BJ (cell line): ENCODE data around the gene KIF1B. TPM values are rescaled to one million over a fixed set of nuclear protein-coding genes. Genes with fewer than 3 reads are reported as not detected.

Source experiments
- CTCF ChIA-PET: fragments of 350-600 bp; formaldehyde crosslinking; extraction: SDS; loops from one replicate; lab custom pipeline; 2021; ENCODE audit warnings: antibody characterized with exemption, inconsistent platforms; lab: Yijun Ruan, JAX
- POLR2A ChIA-PET: fragments of 300-600 bp; sonication (Branson Sonifier 250); formaldehyde crosslinking; extraction: SDS; loops from one replicate; lab custom pipeline; 2021; ENCODE audit warnings: antibody characterized with exemption; lab: Charles Lee
- DNase-seq: peaks from one replicate; pipeline ENCODE4 v3.0.0-alpha.2; 2011; ENCODE audit warnings: low read depth
- H3K27me3 ChIP-seq: 2 replicates; pipeline ENCODE4 v1.6.0; 2011; ENCODE audit warnings: low read length; ENCODE audit not compliant: control insufficient read depth, insufficient read depth
- H3K36me3 ChIP-seq: 2 replicates; pipeline ENCODE4 v1.5.1; 2011; ENCODE audit warnings: low read length; ENCODE audit not compliant: control insufficient read depth, insufficient read depth
- H3K4me3 ChIP-seq: 2 replicates; pipeline ENCODE4 v1.5.1; 2011; ENCODE audit warnings: low read depth, mild to moderate bottlenecking, control low read depth, low read length
- polyA plus RNA-seq: library from polyadenylated mRNA; depleted of rRNA; stranded (reverse); fragments of >200 nt; gene quantifications from 2 replicates; pipeline ENCODE4 v1.2.3, GENCODE V29; 2011
- TF ChIP-seq, protein P1 (sequence below): IDR thresholded peaks from 2 replicates; pipeline ENCODE4 v1.5.1; 2011; ENCODE audit warnings: low read depth, mild to moderate bottlenecking, control low read depth, inconsistent platforms, low read length, moderate library complexity; ENCODE audit not compliant: insufficient read depth

The KIF1B gene
- polyA plus RNA-seq, 1 experiment = 11.8 TPM

DNA sequence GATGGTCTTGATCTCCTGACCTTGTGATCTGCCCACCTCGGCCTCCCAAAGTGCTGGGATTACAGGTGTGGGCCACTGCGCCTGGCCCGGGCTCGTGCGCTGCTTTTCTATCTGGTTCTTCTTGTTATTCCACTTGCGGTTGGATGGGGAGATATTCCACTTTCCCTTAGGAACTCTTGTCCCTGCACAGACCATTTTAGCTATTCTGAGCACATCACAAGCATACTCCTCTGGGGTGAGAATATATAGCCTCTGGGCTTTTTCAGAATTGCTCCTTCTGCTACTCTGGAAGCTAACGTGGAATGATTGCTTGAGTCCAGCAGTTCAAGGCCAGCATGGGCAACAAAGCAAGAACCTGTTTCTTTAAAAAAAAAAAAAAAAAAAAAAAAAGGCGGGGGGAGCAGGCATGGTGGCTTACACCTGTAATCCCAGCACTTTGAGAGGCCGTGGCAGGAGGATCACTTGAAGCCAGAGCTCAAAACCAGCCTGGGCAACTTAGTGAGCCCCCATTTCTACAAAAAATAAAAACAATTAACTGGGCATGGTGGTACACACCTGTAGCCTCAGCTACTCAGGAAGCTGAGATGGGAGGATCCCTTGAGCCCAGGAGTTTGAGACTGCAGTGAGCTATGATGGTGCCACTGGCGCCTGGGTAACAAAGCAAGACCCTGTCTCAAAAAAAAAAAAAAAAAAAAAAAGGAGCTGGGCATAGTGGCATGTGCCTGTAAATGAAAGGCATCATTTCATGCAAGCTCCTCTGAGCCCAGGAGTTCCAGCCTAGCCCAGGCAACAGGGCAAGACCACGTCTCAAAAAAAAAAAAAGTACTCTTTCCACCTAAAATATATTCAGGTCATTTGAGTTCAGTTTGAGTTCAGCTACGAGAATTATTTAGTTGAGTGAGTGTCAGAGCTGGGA is 176.6 kb downstream of the KIF1B start:
- Histone ChIP-seq H3K36me3 (peaks cover 2% of the 10 kb centered on the region; the same call in 1 of the 2 replicates), H3K4me3 (no peak overlapping the region), H3K27me3 (no peaks in the 10 kb centered on the region)
- DNase-seq = no peak
- ChIA-PET CTCF (interaction anchor here (0.6 to 4.6 kb wide), 11 partner anchors 10 to 557 kb away, joined by 3 to 20 read pairs (median 4); partner anchors contain the start of gene CENPS), POLR2A (interaction anchor here (1.8 kb wide), 1 partner anchor 12 kb away, joined by 9 read pairs; the partner anchor contains the start of gene PGD)
- TF ChIP-seq, protein P1, sequence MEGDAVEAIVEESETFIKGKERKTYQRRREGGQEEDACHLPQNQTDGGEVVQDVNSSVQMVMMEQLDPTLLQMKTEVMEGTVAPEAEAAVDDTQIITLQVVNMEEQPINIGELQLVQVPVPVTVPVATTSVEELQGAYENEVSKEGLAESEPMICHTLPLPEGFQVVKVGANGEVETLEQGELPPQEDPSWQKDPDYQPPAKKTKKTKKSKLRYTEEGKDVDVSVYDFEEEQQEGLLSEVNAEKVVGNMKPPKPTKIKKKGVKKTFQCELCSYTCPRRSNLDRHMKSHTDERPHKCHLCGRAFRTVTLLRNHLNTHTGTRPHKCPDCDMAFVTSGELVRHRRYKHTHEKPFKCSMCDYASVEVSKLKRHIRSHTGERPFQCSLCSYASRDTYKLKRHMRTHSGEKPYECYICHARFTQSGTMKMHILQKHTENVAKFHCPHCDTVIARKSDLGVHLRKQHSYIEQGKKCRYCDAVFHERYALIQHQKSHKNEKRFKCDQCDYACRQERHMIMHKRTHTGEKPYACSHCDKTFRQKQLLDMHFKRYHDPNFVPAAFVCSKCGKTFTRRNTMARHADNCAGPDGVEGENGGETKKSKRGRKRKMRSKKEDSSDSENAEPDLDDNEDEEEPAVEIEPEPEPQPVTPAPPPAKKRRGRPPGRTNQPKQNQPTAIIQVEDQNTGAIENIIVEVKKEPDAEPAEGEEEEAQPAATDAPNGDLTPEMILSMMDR = no peak

DNA sequence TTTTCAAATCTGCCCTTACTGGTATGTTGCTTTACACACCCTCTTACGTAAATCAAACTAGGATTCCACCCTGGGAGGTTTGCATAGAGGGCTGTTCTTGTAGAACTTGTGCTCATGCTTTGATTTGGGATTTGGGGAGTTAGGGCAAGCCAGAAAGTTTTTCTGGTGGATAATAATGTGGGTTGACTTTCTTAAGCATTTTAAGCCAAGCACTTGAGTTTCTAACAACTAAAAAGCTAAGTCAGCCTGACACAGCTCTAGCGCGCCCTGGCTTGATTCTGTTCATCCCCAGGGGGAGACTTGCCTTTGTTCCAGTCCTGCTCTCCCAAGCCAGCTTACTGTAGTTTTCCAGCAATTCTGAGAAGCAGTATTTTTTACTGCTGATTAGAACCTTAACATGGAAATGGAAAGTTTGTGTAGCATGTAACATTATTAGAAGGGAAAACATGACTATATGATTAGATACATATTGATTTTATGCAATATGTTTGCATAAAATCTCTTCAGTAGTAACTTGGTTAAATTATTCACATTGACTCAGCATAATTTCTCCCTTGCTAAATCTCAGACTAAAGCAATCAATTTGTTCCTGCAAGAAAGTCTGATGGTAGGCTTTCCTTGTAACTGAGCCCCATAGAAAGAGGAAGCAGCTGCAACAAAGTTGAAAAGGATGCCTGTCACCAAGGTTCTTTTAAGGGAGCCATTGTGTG is 177.5 kb downstream of the KIF1B start:
- TF ChIP-seq, protein P1 = peak; percentile 30; the same call in 1 of the 2 replicates
- POLR2A ChIA-PET = interaction anchor here (1.8 kb wide), 1 partner anchor 12 kb away, joined by 9 read pairs; the partner anchor contains the start of gene PGD
- CTCF ChIA-PET = interaction anchor here (0.6 to 4.6 kb wide), 11 partner anchors 10 to 556 kb away, joined by 3 to 20 read pairs (median 4); partner anchors contain the start of gene CENPS

DNA sequence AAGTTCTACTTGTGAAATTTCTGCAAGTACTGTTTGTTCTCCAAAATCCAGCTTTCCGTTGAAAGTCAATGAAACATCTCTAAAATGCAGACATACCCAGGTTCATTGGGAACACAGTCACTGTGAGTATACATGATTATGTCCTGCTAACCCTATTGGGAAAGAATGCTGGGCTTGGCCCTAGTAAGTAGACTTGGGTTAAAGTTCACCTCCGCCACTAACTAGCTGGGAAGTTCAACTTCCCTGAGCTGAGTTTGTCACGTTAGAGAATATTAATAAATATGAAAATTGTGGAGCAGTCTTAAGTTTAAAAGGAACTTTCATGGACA is 178.0 kb downstream of the KIF1B start:
- Histone ChIP-seq H3K36me3 (no peaks in the 10 kb centered on the region), H3K4me3 (no peak overlapping the region), H3K27me3 (no peaks in the 10 kb centered on the region)
- ChIA-PET POLR2A (interaction anchor here (1.8 kb wide), 1 partner anchor 11 kb away, joined by 9 read pairs; the partner anchor contains the start of gene PGD), CTCF (interaction anchor here (0.8 to 4.6 kb wide), 7 partner anchors 9 to 106 kb away, joined by 3 to 20 read pairs (median 8); partner anchors contain the start of gene CENPS)
- no peak for DNase-seq
- TF ChIP-seq, protein P1 = no peak

More for the DNA sequence above, 177.5 kb downstream of the KIF1B start:
- Histone ChIP-seq H3K27me3 (no peaks in the 10 kb centered on the region), H3K36me3 (peaks cover 2% of the 10 kb centered on the region; the same call in 1 of the 2 replicates), H3K4me3 (no peak overlapping the region)
- no peak for DNase-seq

DNA sequence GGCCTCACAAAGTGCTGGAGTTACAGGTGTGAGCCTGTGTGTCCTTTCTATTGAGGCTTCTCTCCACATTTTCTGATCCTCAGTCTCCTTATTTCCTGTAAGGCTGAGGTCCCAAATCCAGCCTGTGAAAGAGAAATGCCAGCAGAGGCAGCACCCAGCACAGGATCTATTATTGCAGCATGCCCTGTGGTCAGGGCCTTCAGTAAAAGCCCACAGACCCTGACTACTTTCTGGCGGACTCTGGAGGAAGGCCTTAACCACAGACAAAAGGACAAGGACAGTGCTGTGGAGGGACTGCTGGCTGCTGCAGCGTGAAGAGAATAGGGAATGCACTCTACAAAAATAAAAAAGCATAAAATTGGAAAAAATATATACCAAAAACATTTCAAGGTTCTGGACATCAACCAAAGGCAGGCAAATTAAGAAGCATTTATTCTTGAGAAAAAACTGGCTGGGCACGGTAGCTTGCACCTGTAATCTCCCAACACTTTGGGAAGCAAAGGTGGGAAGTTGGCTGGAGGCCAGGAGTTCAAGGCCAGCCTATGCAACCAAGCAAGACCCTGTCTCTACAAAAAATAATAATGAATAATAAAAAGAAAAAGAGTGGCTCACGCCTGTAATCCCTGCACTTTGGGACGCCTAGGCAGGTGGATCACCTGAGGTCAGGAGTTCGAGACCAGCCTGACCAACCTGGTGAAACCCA is 179.1 kb downstream of the KIF1B start:
- H3K27me3 ChIP-seq = no peaks in the 10 kb centered on the region
- TF ChIP-seq, protein P1 = no peak
- H3K4me3 ChIP-seq = no peak overlapping the region
- CTCF ChIA-PET = interaction anchor here (2.1 to 4.6 kb wide), 2 partner anchors 8 to 12 kb away, joined by 10 to 20 read pairs; no protein-coding TSS in a partner anchor
- H3K36me3 ChIP-seq = no peaks in the 10 kb centered on the region
- POLR2A ChIA-PET = no interaction called here
- DNase-seq = no peak
